Heart left ventricle (tissue), 16 donors: ENCODE results near the gene TNFRSF14. TPM values are rescaled to one million over a fixed set of nuclear protein-coding genes. Genes with fewer than 3 reads are reported as not detected.
A peak's percentile ranks its signal among the peaks of the same experiment; 100 is the strongest.

Experiments used
- ATAC-seq, 4 donors: fragments of 200-7000 bp; cut with Tn5 transposase; one replicate each; pipeline ENCODE4 v1.9.1; 2020 to 2022; ENCODE audit warnings: moderate library complexity in 4 of 4, mild to moderate bottlenecking in 3 of 4, moderate number of reproducible peaks in 1 of 4
- DNase-seq, 5 donors: peaks; one replicate each; pipeline ENCODE4 v3.0.0-alpha.2; 2020
- H3K27ac ChIP-seq, 12 donors: fragments of 200-600 bp; sonication (generic) in 4 of 12; one replicate each; pipeline versions ENCODE4 v1.5.0 to v1.8.0; 2016 to 2022; ENCODE audit warnings: mild to moderate bottlenecking in 2 of 12
- H3K27me3 ChIP-seq, 9 donors: fragments of 200-600 bp; sonication (generic) in 2 of 9; one replicate each; pipeline versions ENCODE4 v1.5.1 to v1.8.0; 2016 to 2022; ENCODE audit warnings: mild to moderate bottlenecking in 3 of 9
- H3K36me3 ChIP-seq, 9 donors: fragments of 200-600 bp; sonication (generic) in 2 of 9; one replicate each; pipeline versions ENCODE4 v1.5.0 to v1.8.0; 2018 to 2022; ENCODE audit warnings: mild to moderate bottlenecking in 2 of 9
- H3K4me1 ChIP-seq, 12 donors: fragments of 200-600 bp; sonication (generic) in 4 of 12; one replicate each; pipeline versions ENCODE4 v1.5.0 to v1.8.0; 2016 to 2022; ENCODE audit warnings: mild to moderate bottlenecking in 3 of 12
- H3K4me3 ChIP-seq, 12 donors: fragments of 200-600 bp; sonication (generic) in 4 of 12; one replicate each; pipeline versions ENCODE4 v1.5.0 to v1.8.0; 2017 to 2022; ENCODE audit warnings: mild to moderate bottlenecking in 9 of 12, moderate library complexity in 4 of 12
- H3K9me3 ChIP-seq, 12 donors: fragments of 200-600 bp; sonication (generic) in 4 of 12; one replicate each; pipeline versions ENCODE4 v1.5.0 to v1.8.0; 2016 to 2022; ENCODE audit warnings: mild to moderate bottlenecking in 1 of 12
- CTCF ChIP-seq, 12 donors: fragments of 200-600 bp; sonication (generic) in 4 of 12; IDR thresholded peaks; one replicate each; pipeline versions ENCODE4 v1.5.0 to v1.8.0; 2018 to 2022; ENCODE audit warnings: antibody characterized with exemption in 12 of 12, mild to moderate bottlenecking in 5 of 12
- POLR2A ChIP-seq, 2 donors: fragments of 450-650 bp; IDR thresholded peaks; one replicate each; pipeline ENCODE4 v1.6.1; 2017; ENCODE audit warnings: antibody characterized with exemption in 2 of 2, mild to moderate bottlenecking in 2 of 2, moderate library complexity in 2 of 2
- WGBS, 4 donors: extraction: QIAGEN DNeasy Blood & Tissue Kit in 2 of 4; methylation state at CpG; one replicate each; pipeline versions ENCODE4 v1.1.5 to v1.1.7; 2013 to 2018; 5-methylcytosine and 5-hydroxymethylcytosine counted together
- intact Hi-C, 10 donors: fragments of 100-400 bp; cut with DNase I; formaldehyde crosslinking; loops; one replicate each; pipeline versions ENCODE4 v1.11.1 to v1.14.2; 2022
- polyA plus RNA-seq, 2 donors: library from polyadenylated mRNA; stranded (reverse); fragments of 200-250 nt; gene quantifications; one replicate each; pipeline ENCODE4 v1.2.3, GENCODE V29; 2013
- total RNA-seq, 9 donors: library from RNA; depleted of rRNA in 2 of 9; stranded (reverse); fragments of >200 nt in 2 of 9; fragmentation: NEBNext Ultra II Directional in 3 of 9; extraction: Animal tissue kit (Norgen Biotek cat#: 25700) in 3 of 9; gene quantifications; one replicate each; pipeline versions ENCODE4 v1.1.0 to v1.2.4, GENCODE V29; 2016 to 2023
- donor health status: ischemic (EF 13 %, LVEDD 7.1; RV severe dilation, severe dysfunction).
- donor health status: healthy with polysubstance abuse.
- donor health status: DM: no; HTN: yes; CAD: no.
- donor health status: DM: no; HTN: no; CAD: no.
- donor health status: ischemic (EF 25% LVEDD 6.9; RV normal size, moderate dysfunction).
- donor health status: ischemic (EF 25% LVEDD 5.7; RV mildly dilated, moderate dysfunction).
- donor health status: healthy.
- donor health status: DM: yes; HTN: yes; CAD: no.
- donor health status: ischemic (EF 35%, LVEDD 5.7; RV mildly dilated, moderate dysfunction).
- donor health status: nonischemic (EF 11% LVEDD 7.7; RV severe dilation, severe dysfunction).
- donor health status: DM: yes; HTN: yes; CAD: no.
- donor health status: PGD.
- donor health status: ischemic (EF 29% LVEDD 5.4; RV normal size, mild dysfunction).
- donor health status: nonischemic (EF 23%, LVEDD 6.1; RV moderate dilation, normal function).

Gene TNFRSF14
- total and polyA plus RNA-seq, 11 donors, result 7.8 to 70.8 (median 14.3) TPM

- Histone ChIP-seq H3K36me3 (no peaks in the 10 kb centered on the region), H3K4me1 (peaks cover 0 to 52% (median 22%) of the 10 kb centered on the region in 12 donors), H3K27me3 (peaks cover 0 to 7% (median 0%) of the 10 kb centered on the region in 9 donors), H3K27ac (peak overlapping the region; percentile 53 to 93 (median 88)), H3K4me3 (peak overlapping the region in 2 of 12 donors; percentile 32 to 38), H3K9me3 (peaks cover 0 to 4% (median 0%) of the 10 kb centered on the region in 12 donors)
- intact Hi-C loops, result loop anchor here in 1 of 10 donors (2.0 kb wide), 1 partner anchor 22 kb away; the partner anchor contains the start of gene TNFRSF14
- 48 to 58% (median 50%) methylated on average over 4 of the region's 4 CpGs for WGBS, 4 donors
- ATAC-seq (no peak), DNase-seq (no peak)
- TF ChIP-seq CTCF (IDR thresholded peaks at IDR 0.05), result peak in 1 of 12 donors; percentile 0
- TF ChIP-seq POLR2A (IDR thresholded peaks at IDR 0.05), result no peak
These were observed 22.6 kb downstream of the TNFRSF14 start for GRCh38 chr1:2578758-2579118.

- TF ChIP-seq CTCF (IDR thresholded peaks at IDR 0.05) (no peak), POLR2A (IDR thresholded peaks at IDR 0.05) (no peak)
- intact Hi-C loops, result loop anchor here in 5 of 10 donors (5.0 to 10.0 kb wide), 4 partner anchors 54 to 166 kb away; partner anchors contain the start of genes MMEL1 (in 1 of the 5) and PEX10 (in 1 of the 5)
- Histone ChIP-seq H3K4me1 (peaks cover 3 to 65% (median 31%) of the 10 kb centered on the region in 12 donors), H3K4me3 (no peak overlapping the region), H3K27me3 (peaks cover 0 to 7% (median 0%) of the 10 kb centered on the region in 9 donors), H3K9me3 (no peaks in the 10 kb centered on the region), H3K27ac (no peak overlapping the region), H3K36me3 (no peaks in the 10 kb centered on the region)
- DNase-seq (no peak), ATAC-seq (no peak)
- WGBS, 4 donors, result 90 to 91% (median 91%) methylated on average over 4 to 10 of the region's 10 CpGs
These were observed 24.5 kb downstream of the TNFRSF14 start for GRCh38 chr1:2580691-2581090.

- Histone ChIP-seq H3K27me3 (peaks cover 0 to 7% (median 0%) of the 10 kb centered on the region in 9 donors), H3K9me3 (no peaks in the 10 kb centered on the region), H3K36me3 (no peaks in the 10 kb centered on the region), H3K4me1 (peaks cover 3 to 55% (median 25%) of the 10 kb centered on the region in 12 donors), H3K4me3 (no peak overlapping the region), H3K27ac (no peak overlapping the region)
- DNase-seq (no peak), ATAC-seq (no peak)
- TF ChIP-seq POLR2A (IDR thresholded peaks at IDR 0.05) (no peak), CTCF (IDR thresholded peaks at IDR 0.05) (no peak)
- 71 to 75% (median 72%) methylated on average over 7 of the region's 7 CpGs for WGBS, 4 donors
- intact Hi-C loops, result loop anchor here in 5 of 10 donors (5.0 to 10.0 kb wide), 4 partner anchors 52 to 168 kb away; partner anchors contain the start of genes MMEL1 (in 1 of the 5) and PEX10 (in 1 of the 5)
These were observed 26.2 kb downstream of the TNFRSF14 start for GRCh38 chr1:2582391-2582790.

GRCh38 chr1:2583331-2583791 is 27.2 kb downstream of the TNFRSF14 start:
- ATAC-seq, result no peak
- H3K4me1 ChIP-seq, result peaks cover 3 to 50% (median 23%) of the 10 kb centered on the region in 12 donors

More at GRCh38 chr1:2583331-2583791, 27.2 kb downstream of the TNFRSF14 start:
- WGBS, 4 donors, result 59 to 70% (median 69%) methylated on average over 4 to 5 of the region's 5 CpGs
- TF ChIP-seq POLR2A (IDR thresholded peaks at IDR 0.05), result no peak
- Histone ChIP-seq H3K4me3 (no peak overlapping the region), H3K36me3 (no peaks in the 10 kb centered on the region), H3K9me3 (no peaks in the 10 kb centered on the region), H3K27me3 (peaks cover 0 to 7% (median 0%) of the 10 kb centered on the region in 9 donors), H3K27ac (no peak overlapping the region)
- intact Hi-C loops, result loop anchor here in 5 of 10 donors (5.0 to 10.0 kb wide), 4 partner anchors 51 to 169 kb away; partner anchors contain the start of genes MMEL1 (in 1 of the 5) and PEX10 (in 1 of the 5)
- DNase-seq, result peak in 1 of 5 donors; percentile 14
